Midbrain (tissue), 1 donor: Measurements from ENCODE around the gene PIGN.
"Not testable (repeated sequence)": the region's sequence is repeated elsewhere in the genome, so short reads cannot be mapped to it uniquely, and the experiment has no call there.

Experiments
- DNase-seq: peaks from one replicate; lab custom pipeline; 2025; lab: John Stamatoyannopoulos, UW

The PIGN gene

DNA sequence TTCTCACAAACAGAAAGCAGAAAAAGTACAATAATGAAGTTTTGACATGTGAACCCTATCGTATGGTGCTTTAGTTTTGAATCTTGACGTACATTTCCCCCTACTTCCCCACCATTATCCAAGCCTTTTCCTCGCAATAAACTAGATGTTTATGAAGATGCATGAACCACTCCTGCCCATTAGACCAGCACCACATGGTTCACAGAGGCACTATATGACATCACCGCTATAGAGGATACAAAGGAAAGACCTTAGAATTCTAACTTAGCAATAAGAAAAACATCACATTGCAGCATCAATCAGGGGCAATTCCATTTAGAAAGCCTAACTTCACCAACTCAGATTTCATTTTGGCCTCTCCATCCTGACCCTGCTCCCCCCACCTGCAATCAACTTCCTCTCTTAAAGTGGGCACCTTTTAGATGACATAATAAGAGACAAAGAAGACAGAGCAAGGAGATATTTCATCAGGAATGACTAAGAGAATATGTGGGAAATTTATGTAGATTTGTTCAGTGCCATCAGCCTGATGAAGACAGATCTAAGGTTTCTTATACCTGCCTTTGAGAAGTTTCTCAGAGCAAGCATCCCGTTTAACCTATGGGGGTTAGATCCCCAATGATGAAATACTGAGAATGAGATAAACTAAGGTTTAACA lies 124.9 kb downstream of the PIGN start:
- DNase-seq, result no peak

DNA sequence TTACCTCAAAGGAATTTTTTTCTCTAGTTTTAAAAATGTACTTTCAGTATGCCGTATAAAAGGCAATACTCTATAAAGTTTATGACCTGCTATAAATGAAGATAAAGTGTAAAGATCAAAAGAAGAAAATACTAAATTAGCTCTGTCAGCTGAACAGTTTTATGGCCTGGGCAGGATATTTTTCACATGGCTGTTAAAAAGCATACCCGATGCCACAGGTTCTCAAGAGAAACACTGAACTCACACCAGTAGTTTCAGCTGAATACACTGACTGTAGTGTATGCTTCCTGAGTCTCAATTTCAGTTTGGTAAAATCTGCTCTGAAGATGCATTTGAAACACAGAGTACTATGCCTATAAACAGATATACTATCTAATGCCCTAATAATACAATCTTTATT lies 126.0 kb downstream of the PIGN start:
- DNase-seq, result no peak

DNA sequence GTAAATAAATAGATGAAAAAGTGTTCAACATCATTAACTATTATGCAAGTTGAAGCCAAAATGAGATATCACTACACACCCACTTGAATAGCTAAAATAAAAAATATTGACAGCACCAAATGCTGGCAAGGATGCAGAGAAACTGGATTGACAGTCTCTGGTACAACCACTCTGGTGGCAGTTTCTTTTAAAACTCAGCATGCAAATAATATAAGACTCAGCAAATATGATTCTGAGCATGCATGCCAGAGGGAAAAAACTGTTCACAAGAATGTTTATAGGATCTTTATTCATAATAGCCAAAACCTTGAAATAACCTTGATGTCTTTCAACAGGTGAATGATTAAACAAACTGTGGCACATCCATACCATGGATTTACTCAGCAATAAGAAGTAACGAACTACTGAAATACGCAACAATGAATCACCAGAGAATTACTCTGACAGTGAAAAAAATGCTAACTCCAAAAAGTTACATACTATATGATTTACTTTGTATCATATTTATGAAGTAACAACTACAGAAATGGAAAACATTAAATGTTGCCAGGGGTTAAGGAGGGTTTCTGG lies 131.8 kb downstream of the PIGN start:
- DNase-seq, result no peak

DNA sequence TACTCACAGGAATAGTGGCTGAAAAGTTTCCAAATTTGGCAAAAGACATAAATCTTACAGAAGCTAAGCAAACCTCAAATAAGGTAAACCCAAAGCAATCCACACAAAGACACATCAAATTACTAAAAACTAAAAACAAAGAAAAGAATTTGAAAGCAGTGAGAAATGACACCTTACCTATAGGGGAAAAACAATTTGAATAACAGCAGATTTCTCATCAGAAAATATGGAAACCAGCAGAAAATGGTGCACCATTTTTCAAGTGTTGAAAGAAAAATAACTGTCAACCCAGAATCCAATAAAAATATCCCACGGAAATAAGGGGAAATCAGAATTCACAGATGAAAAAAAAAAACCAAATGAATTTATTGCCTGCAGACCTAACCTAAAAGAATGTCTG lies 138.6 kb downstream of the PIGN start:
- no peak for DNase-seq

DNA sequence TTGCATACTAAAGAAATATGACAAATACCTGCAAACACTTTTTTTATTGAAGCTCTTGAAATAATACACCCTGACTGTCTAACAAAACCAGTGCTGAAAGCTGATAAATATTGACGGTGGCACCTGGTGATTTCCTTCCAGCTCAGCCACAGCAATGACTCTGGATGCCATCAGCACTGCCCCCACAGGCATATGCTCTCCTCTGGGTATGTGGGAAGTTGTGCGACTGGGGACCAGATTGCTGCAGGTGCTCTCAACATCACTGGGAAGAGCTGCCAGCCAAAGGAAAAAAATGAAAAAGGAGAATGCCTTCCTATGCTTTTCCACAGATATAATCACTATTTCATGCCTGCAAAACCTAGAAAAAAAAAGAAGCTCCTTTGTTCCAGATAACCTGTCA lies 141.5 kb downstream of the PIGN start:
- DNase-seq, result no peak

DNA sequence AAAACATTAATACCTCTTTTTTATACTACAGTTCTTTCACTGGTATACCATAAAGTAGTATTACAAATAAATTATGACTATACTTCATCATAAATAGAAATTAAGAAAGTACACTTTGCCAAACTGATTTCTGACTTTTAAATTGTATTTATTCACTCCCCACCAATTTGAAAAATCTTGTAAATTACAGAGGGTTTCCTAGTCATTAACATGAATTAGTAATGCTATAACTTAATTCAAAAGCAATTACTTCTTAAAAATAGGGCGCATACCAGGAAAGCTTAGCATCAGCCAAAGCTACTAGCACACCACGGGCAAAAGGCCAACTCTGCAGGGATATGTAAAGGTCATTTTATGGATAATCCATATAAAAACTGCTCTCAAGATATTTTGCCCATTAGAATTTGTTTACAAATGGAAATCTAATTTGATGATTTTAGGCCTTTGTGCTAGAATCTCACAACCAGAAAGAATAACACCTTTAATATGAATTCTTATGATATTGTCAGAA lies 142.3 kb downstream of the PIGN start:
- DNase-seq, result no peak

DNA sequence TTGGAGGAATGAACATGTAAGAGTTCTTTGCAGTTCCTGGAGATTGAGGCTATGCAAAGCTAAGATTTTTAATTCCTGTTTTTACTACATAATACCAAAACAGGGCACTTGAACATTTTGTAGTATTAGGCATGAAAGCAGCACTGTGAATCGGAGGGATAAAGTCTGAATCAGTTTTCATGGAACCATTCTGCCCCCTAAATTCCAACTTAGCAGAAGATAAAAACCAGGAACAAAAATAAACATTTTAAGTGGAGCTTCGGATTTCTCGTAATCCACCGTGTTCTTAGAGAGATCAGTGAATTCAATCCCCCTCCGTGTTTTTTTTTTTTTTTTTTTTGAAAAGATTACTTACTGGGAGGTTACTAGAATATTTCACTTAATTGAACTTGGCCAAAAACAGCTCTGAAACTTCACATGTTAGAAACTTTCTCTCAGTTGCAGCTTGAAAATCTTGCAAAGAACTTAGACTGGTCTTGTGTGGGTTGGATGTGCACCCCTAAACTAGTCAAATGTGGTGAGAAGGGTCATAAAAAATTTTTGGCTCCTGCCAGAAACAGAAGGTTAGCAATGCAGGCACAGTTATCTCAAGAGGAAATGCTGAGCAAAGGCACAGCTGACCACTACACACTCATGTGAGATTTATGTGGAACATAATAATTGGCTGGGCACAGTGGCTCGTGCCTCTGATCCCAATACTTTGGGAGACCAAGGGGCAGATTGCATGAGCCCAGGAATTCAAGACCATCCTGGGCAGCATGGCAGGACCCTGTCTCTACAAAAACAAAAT lies 148.7 kb downstream of the PIGN start:
- no peak for DNase-seq

DNA sequence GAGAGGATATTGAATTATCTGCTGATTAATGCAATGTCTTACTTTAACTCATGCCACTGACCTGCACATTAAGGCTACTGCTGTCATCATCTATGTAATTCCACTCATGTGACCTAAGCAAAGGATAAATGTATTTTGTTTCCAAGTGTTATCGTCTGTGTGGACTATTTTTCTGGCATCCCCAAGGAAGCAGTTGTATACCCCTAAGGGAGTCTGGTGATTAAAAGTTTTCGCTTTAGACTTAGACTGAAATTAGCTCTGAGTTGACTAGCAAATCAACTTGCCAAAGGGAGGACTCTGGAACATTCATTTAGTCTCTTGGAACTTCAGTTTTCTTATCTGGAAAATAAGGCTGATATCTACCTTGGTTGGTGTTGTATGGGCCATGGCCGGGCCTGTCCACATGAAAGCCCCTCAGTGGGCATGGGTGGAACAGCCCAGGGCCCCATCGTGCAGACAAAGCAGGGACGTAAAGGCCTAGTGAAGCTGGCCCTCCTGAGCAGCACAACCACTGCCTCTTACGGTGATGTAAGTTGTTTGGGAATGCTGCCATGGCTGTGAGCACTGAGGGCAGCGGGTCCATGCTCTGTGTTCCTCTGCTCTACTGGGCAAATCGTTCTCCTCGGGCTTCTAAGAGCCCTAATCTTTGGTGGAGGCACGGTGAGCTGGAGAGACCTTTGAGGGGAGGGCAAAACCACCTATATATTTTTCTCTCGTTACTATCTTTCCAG lies 149.7 kb downstream of the PIGN start:
- no peak for DNase-seq

DNA sequence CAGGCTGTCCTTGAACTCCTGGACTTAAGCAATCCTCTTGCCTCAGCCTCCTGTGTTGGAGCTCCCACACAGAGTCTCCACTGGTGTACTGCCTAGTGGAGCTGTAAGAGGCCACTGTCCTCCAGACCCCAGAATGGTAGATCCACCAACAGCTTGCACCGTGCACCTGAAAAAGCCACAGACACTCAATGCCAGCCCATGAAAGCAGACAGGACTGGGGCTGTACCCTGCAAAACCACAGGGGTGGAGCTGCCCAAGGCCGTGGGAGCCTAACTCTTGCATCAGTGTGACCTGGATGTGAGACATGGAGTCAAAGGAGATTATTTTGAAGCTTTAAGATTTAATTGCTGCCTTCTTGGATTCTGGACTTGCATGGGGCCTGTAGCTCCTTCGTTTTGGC lies 152.6 kb downstream of the PIGN start:
- not testable (repeated sequence) for DNase-seq

DNA sequence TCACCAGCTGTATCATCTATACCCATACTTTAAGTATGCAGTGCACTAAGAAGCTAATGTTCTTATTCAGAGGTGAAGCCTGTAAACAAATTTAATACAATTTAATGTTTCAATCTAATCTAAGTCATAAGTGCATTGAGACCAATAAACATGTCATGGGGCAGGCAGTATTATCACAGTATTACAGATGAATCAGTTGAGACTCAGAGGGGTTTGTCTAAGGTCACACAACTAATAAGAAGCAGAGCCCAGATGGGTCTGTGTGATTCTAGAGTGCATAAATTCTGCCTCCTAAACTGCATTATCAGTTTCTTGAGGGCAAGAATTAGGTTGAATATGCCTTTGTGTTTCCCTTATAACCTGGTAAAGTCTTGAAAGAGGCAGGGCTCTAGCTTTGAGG lies 153.1 kb downstream of the PIGN start:
- DNase-seq, result no peak

DNA sequence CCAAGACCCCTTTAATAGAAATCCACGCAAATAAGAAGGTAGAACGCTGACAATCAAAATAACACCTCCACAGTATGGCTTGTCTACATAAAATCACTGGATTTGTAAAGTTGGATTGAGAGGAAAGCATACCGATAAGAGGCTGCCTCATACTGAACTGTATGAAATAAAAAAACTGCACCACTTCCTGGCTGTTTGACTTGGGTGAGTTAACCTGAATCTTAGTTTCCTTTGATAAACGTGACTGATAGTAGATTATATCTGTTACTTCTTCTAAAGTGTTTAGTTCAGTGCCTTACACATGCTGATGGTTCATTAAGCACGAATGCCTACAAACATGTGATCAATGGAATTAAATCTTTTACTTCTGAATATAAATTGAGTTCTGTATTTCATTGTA lies 153.6 kb downstream of the PIGN start:
- DNase-seq, result no peak

DNA sequence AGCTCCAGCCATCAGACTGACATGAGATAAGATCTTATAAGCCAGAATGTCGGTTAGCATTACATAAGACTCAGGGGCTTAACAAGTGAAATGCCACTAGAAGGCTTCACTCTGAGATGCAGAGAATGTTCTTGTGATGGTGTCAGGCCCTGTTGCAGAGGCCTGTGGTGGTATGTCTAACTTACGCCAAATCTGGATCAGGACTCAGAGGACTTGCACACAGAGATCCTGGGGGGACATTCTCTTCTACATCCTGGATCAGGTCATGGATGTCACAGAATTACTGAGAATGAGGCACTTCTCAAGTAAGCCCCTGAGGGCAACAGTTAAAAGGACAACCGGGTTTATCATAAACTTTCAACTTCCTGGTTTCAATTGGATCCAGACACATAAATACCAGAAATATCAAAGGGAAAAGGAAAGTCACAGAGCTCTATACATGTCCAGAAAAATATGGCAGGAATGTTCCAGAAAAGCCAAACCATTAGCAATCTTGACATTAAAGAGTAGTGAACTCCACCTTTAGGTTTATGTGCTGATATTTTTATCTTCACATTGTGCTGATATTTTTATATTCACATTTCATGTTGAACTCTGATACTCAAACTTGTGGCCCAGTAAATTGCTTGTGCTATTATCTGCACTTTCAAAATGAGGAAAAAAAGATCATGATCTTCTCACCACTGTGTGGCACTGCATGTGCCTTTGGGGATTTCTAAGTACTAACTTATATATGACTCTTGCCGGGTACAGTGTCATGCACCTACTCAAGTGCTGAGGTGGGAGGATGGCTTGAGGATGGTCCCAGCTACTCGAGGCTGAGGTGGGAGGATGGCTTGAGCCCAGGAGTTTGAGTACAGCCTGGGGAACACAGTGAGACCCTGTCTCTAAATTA lies 156.5 kb downstream of the PIGN start:
- DNase-seq, result no peak

DNA sequence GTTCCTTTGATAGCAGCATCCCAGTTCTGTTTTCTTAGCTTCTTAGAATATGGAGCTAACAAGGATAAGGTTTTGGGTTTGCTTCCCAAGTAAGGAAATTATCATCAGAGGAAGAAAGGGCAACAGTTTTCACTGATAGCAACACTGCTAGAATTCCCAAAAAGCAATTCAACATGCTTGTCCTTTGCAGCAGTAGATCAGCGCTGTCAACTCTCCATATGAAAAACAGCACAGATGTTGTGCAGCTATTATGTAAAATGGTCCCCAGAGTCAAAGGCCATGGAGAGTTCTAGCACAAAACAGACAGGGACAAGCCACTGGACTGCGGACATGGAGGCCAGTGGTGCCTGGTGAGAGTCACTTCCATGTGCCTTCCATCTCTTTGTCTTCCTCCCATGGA lies 158.1 kb downstream of the PIGN start:
- DNase-seq, result no peak

DNA sequence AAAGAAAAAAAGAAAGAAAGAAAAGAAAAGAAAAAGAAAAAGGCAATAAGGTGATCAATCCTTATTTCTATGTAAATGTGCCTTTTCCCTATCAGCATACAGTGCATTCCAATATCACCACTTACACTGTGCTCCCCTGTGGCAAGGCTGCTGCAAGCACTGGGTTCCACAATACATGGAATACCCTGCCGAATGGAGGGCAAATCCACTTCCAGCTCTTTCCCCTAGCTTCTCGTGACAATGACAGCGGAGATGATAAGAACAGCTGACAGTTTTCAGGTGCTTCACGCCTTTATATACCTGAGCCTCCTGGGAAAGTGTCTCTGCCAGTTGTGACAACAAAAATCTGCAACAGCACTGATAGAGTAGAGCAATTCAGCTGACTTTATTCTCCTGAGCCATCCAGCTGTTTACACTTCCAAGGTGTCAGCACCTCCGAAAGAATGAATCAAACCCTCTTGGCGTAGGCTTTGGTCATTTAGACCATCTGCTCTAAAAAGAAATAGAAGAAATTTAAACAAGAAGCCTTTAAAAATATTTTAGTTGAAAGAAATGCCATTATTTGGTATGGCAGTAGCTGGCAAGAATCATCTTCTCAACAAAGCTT lies 158.8 kb downstream of the PIGN start:
- no peak for DNase-seq

DNA sequence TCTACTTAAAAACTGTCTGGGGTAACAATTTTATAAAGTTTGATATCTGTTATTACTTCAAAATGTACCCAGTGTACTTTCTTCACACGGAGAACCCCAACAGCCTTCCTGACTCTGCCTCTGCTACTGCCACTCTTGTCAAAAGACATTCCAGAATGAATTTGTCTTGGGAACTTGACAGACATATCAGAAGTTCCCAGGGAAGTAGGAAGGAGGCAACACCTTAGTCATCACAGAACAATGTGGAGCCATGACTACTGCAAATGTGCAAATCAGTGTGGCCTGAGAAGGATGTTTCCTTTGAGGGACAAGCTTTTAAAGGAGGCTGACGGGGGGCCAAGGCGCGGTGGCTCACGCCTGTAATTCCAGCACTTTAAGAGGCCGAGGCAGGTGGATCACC lies 160.3 kb downstream of the PIGN start:
- DNase-seq, result no peak

DNA sequence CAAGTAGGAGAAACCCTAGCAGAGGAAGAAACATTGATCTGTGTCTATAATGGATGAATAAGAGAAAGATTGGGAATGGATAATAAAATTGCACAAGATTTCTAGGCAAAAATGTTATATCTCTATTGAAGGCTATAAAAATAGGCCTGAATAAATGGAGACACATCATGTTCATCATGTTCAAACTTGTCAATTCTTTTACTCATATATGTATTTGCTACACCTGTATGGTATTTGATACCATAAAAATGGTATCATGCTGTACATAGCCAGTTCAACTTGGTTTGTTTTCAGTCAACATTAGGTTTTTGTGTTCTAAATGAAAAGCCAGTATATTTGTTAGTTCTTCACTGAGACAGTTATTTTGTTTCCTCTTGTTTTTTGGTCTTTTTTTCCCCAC lies 161.9 kb downstream of the PIGN start:
- DNase-seq, result no peak

DNA sequence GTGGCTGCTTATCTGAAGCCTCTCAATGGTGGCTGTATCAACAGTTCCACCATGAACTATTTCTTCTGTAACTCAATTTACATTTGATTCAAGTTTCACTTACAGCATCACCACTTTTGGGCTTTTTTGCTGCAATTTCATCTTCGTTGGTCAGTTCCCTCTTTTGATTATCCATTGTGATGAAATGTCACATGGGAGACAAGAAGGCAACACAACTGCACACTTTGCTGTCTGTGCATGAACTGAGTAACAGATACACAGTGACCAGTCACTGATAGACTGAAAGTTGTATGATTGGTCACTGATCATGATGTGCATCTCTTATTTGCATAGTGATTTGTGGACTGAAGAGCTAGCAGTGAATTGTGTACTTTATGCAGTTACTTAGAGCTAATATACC lies 163.3 kb downstream of the PIGN start:
- DNase-seq, result no peak

DNA sequence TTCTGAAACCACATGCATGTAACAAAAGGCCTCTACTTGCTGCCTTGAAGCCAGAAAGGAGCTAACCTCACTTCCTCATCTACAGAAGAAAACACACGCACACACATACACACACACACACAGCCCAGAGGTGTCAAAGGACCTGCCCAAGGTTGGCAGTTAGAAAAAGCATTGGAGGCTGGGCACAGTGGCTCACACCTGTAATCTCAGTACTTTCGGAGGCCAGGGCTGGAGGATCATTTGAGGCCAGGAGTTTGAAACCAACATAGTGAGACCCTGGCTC lies 168.2 kb downstream of the PIGN start:
- no peak for DNase-seq

DNA sequence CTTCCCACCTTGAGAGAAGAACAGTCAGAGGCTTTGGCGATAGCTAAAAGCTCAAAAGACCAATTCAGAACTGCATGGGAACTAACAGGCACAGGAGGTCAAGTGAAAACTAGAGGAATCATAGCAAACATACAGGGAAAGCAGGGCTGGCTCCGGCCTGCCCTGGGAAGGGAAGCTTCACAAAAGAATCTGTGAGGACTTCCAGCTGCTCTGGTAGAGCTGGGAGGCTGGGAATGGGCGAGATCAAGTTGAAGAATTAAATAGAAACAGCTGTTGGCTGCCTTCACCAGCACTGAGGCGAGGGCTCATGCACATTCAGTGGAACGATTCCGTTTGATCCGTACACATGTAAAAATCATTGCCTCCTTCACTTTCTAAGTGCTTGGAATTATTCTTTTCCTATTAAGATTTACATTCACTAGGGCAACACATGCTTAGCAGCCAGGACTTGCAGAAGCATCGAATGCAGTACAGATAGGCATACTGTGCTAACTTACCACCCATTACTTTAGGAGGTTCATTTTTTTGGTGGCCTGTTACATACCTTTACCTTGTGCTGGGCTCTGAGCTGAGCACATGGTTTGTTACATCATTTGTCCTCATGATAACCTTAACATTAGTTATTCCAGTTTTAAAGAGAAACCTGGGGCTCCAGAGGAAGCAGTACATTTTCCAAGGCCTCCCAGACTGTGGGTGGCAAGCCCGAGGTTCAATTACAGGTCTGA lies 168.7 kb downstream of the PIGN start:
- DNase-seq, result no peak

DNA sequence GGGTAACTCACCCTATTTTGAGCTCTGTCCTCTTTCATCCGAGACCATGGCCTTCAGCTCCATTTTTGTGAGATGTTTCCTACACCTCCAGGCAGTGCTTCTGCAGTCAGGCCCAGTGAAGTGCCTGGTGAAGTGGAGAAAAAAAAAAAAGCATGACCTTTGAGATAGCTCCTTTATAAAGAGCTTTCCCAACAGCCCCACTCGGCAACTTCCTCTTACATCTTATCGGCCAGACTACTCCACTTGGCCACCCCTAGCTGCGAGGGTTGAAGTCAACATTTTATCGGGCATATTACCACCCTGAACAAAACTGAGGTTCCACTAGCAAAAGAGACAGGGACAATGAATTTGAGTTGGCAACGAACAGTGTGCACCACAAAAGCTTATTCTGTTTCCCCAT lies 169.2 kb downstream of the PIGN start:
- DNase-seq, result no peak

DNA sequence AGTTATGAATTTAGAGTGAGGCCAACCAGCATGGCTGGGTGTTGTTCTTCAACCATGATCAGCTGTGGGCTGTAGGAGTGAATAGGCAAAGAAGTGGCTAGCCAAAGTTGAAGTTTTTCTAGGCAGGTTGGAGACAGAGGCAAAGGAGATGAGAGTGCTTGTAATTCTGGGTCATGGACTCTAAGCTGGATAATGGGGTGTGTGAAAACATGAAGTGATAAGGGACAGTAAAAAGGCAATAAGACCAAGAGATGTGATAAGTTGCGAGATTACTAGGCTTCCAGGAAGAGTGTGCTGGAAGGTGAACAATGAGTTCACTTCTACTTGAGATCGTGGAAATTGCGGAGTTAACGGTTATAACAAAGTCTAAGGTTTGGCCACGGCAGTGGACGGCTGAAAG lies 175.4 kb downstream of the PIGN start:
- no peak for DNase-seq
